Coronary artery (tissue), 2 donors: Measurements from ENCODE around the gene VEZT.
"Not testable (repeated sequence)": the region's sequence is repeated elsewhere in the genome, so short reads cannot be mapped to it uniquely, and the experiment has no call there.

Source experiments
- DNase-seq: peaks from one replicate; pipeline ENCODE4 v3.0.0-alpha.2; 2017; ENCODE audit warnings: low spot score
- H3K27ac ChIP-seq, 2 donors: fragments of 200-600 bp; sonication (generic); one replicate each; pipeline ENCODE4 v1.5.1; 2016 to 2019
- H3K4me3 ChIP-seq: fragments of 200-600 bp; sonication (generic); 2 replicates; pipeline ENCODE4 v1.5.1; 2016; ENCODE audit warnings: mild to moderate bottlenecking, moderate library complexity
- TF ChIP-seq, protein P1 (sequence below): fragments of 200-600 bp; sonication (generic); IDR thresholded peaks from one replicate; pipeline ENCODE4 v1.5.1; 2019; ENCODE audit warnings: antibody characterized with exemption

The VEZT gene

DNA sequence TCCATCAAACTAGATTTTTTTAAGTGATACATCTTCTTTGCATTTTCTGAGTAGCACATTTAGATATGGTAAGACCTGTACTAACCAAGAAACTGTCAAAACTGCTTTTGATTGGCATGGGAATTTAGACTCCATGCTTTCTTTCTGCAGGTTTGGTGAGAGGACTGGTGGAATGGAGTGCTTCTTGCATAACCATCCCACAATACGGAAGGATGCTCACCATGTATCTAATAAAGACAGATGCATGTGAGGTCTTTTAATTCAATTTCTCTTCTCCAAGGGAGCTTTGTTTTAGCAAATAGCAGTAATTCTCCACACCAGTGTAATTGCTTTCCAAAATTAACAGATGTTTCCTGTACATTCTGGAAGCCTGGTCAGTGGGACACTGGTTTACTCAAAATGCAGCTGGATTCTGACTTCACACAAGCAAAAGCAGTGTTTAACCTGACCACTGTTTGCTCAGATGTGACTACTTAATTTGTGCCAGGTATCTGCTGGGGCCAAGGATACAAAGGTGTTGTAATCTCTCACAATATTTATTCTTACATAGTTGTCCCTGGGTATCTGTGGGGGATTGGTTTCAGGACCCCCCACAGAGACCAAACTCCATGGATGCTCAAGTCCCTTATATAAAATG, 26.4 kb upstream of the VEZT start:
- TF ChIP-seq, protein P1, sequence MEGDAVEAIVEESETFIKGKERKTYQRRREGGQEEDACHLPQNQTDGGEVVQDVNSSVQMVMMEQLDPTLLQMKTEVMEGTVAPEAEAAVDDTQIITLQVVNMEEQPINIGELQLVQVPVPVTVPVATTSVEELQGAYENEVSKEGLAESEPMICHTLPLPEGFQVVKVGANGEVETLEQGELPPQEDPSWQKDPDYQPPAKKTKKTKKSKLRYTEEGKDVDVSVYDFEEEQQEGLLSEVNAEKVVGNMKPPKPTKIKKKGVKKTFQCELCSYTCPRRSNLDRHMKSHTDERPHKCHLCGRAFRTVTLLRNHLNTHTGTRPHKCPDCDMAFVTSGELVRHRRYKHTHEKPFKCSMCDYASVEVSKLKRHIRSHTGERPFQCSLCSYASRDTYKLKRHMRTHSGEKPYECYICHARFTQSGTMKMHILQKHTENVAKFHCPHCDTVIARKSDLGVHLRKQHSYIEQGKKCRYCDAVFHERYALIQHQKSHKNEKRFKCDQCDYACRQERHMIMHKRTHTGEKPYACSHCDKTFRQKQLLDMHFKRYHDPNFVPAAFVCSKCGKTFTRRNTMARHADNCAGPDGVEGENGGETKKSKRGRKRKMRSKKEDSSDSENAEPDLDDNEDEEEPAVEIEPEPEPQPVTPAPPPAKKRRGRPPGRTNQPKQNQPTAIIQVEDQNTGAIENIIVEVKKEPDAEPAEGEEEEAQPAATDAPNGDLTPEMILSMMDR: no peak
- DNase-seq: no peak
- no peak overlapping the region for H3K27ac ChIP-seq
- no peak overlapping the region for H3K4me3 ChIP-seq

- no peak overlapping the region for H3K27ac ChIP-seq
- H3K4me3 ChIP-seq: no peak overlapping the region
- TF ChIP-seq, protein P1: no peak
- DNase-seq: no peak
These were observed 25.3 kb upstream of the VEZT start for GRCh38 chr12:95192271-95192670.

DNA sequence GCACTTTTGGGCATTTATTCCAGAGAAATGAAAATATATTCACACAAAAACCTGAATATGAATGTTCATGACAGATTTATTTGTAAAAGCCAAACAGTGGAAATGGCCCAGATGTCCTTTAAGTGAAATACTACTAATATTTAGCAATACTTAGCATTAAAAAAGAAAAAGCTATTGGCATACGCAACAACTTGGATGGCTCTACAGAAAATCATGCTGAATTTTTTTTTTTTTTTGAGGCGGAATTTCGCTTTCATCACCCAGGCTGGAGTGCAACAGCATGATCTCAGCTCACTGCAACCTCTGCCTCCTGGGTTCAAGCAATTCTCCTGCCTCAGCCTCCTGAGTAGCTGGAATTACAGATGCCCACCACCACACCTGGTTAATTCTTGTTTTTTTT, 24.5 kb upstream of the VEZT start:
- no peak overlapping the region for H3K27ac ChIP-seq
- TF ChIP-seq, protein P1: no peak
- no peak overlapping the region for H3K4me3 ChIP-seq
- DNase-seq: no peak

DNA sequence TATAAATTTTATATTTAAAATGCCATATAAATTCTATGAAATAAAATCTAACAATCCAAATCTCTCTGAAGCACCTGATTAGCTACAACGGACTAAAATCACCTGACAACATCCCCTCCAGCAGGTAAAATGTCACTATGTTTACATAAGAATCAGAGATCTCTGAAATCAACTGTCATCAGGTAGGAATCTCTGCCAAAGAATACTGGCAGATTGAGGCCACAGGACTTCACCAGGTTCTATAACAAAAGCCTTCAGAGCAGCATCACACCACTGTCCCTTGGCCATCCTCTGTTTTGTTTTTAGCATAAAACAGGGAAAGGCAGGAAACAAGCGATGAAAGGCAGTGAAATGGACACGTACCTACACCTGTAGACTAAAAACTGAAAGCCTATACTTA, 22.5 kb upstream of the VEZT start:
- TF ChIP-seq, protein P1: no peak
- Histone ChIP-seq H3K4me3 (no peak overlapping the region), H3K27ac (no peak overlapping the region)
- no peak for DNase-seq

- not testable (repeated sequence) for DNase-seq, H3K4me3 ChIP-seq, H3K27ac ChIP-seq
These were observed 20.6 kb upstream of the VEZT start for GRCh38 chr12:95196875-95197569.

DNA sequence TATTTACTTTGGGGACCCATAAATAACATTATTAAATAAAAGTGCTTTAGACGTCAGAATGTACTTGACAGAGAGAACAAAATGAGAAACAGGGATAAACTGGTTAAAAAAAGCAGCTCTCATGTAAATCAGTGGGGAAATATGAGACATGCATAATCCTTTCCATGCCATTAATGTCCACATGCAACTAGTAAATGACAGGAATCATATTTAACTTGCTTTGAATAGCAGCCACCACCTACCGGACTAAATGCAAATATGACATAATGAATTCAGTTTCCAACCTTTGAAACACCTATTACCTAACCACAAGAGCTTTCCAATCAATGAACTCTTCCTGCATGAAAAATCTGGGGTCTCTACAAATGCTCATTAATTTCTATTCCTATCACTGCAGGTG, 20.0 kb upstream of the VEZT start:
- TF ChIP-seq, protein P1: no peak
- no peak for DNase-seq
- no peak overlapping the region for H3K27ac ChIP-seq

DNA sequence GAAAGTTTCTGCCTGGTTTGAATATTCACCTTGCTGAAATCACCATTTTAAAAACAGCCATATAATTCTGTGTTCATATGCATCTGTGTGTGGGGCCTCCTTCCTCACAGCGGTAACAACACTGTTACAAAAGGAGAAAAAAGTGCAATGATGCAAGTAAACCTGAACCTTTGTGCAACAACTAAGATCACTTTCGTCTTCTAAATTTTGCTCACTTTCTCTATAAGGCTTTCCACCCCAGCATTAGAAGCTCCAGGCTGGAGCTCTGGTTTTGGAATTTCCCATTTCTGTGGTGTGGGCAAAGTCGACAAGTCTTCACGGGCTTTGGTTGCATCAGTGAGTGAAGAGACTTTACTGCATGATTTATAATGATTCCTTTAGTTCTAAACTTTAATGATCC, 18.7 kb upstream of the VEZT start:
- Histone ChIP-seq H3K4me3 (no peak overlapping the region), H3K27ac (no peak overlapping the region)
- TF ChIP-seq, protein P1: no peak
- no peak for DNase-seq

More for the DNA sequence above, 20.0 kb upstream of the VEZT start:
- H3K4me3 ChIP-seq: no peak overlapping the region
